H1 (cell line): Measurements from ENCODE around the gene CD48. TPM values are rescaled to one million over a fixed set of nuclear protein-coding genes. Genes with fewer than 3 reads are reported as not detected.

Experiments
- CBX5 ChIP-seq: fragments of 300-800, 300-1000 bp; sonication (generic); IDR thresholded peaks from 2 replicates; pipeline ENCODE4 v1.7.1; 2016; ENCODE audit warnings: antibody characterized with exemption, low read length, low read depth
- CREB1 ChIP-seq: IDR thresholded peaks from 2 replicates; pipeline ENCODE4 v1.6.1; 2012; ENCODE audit warnings: inconsistent platforms
- FOSL1 ChIP-seq: IDR thresholded peaks from 2 replicates; pipeline ENCODE4 v1.6.1; 2011; ENCODE audit warnings: mild to moderate bottlenecking, low read depth, low read length, moderate library complexity; ENCODE audit not compliant: insufficient read depth
- MAFK ChIP-seq: IDR thresholded peaks from 2 replicates; pipeline ENCODE4 v1.6.1; 2012; ENCODE audit warnings: low read depth, mild to moderate bottlenecking, improper control_type of control experiment, low read length
- PHF8 ChIP-seq: fragments of 200-600 bp; sonication (generic); conservative IDR thresholded peaks from 2 replicates; pipeline ENCODE4 v1.7.1; 2012; ENCODE audit warnings: low read depth, mild to moderate bottlenecking, inconsistent platforms, low read length, moderate library complexity
- RAD21 ChIP-seq, 2 experiments: IDR thresholded peaks in 1 of 2; conservative IDR thresholded peaks in 1 of 2; 2 replicates each; pipeline ENCODE4 v1.6.1; 2011; ENCODE audit warnings: low read depth in 2 of 2, low read length in 2 of 2, improper control_type of control experiment in 1 of 2, inconsistent platforms in 1 of 2, mild to moderate bottlenecking in 1 of 2, moderate library complexity in 1 of 2
- RFX5 ChIP-seq: IDR thresholded peaks from 2 replicates; pipeline ENCODE4 v1.6.1; 2011; ENCODE audit warnings: low read depth, low read length, improper control_type of control experiment, borderline replicate concordance
- ZNF274 ChIP-seq: IDR thresholded peaks from 2 replicates; pipeline ENCODE4 v1.7.0; 2012; ENCODE audit warnings: low read length, borderline replicate concordance; ENCODE audit errors: extremely low read depth
- polyA plus RNA-seq, 7 experiments: library from polyadenylated mRNA; depleted of rRNA in 3 of 7; stranded (reverse) in 5 of 7; unstranded in 2 of 7; fragments of >200 nt in 5 of 7; fragments of 200-250 nt in 2 of 7; gene quantifications; 1 replicate in 5 of 7; 2 replicates in 1 of 7; 4 replicates in 1 of 7; pipeline versions ENCODE4 v1.2.1 to v1.2.3, GENCODE V29; 2011 to 2013; ENCODE audit warnings: missing spikeins in 2 of 7, mixed read lengths in 2 of 7
- total RNA-seq: library from RNA; stranded (reverse); fragmentation: NEBNext Ultra II Directional; extraction: Animal tissue kit (Norgen Biotek cat#: 25700); gene quantifications from 2 replicates; pipeline ENCODE4 v1.2.1, GENCODE V29; 2021

The CD48 gene
- total and polyA plus RNA-seq, 2 of the 8 experiments (the other 6 are each of a cell fraction or from before 2014, with no cell fraction given), result 0.08 TPM; not detected in 1

DNA sequence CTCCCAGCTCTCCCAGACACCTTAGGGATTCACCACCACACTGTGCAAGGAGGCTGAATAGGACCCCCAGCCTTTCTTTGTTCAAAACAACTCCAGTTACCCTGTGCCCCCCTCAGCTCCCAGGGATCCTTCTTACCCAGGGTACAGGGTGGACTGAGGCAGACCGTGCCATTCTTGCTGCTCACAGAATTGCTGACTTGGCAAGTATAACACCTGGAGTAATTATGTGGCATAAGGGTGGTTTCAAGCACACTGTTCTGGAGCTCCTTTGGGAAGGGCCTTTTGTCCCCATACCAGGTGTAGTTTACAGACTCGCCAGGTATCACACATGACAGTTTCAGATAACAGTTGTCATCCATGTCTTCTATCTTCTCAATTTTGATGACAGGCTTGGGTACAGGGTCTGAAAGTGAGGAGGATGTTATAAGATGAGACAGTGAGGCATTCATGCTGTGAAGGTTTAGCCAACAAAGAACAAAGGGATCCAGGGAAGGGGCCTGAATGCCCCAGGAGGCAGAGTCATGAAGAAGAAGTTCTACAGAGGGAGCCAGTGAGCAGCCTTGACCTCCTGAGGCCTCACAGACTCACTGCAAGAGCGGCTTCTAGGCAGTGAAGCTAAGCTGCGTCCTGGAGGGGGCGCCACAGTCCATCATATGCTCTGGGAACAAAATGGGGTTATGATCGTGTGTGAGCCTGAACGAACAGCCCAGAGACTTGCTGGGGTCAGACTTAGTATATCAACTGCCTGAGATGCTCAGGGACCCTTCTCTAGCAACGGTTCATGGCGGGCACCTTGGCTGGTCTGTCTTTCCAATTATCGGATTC lies 30.3 kb downstream of the CD48 start (continued):
- TF ChIP-seq RFX5 (no peak), CREB1 (peak; percentile 48), CBX5 (no peak), MAFK (peak; percentile 78), RAD21 (IDR thresholded peaks at IDR 0.05 in 1 of 2, conservative IDR thresholded peaks at IDR 0.05 in 1 of 2; ENCODE audit: low read depth in 2 of 2, low read length in 2 of 2) (peak; percentile 98 to 99), ZNF274 (no peak), PHF8 (no peak), FOSL1 (no peak)
